Measurements from ENCODE around the gene GPSM1.

DNA sequence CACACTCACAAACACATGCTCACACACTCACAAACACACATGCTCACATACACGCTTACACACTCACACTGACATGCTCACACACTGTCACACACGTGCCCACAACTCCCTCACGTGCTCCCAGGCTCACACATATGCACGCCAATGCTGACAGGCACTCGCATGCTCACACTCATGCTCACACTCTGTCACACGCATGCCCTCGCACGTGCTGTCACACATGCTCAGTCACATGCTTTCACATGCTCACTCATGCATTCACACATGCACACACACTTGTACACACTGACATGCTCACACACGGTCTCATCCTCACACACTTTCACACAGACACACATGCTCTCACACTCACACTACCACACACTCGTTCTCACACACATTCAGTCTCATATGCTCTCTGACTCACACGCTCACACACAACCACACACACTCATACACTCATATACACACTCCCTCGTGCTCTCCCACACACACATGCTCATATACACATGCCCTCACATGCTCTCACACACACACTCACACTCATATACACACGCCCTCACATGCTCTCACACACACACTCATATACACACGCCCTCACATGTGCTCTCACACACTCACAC is 33.8 kb upstream of the GPSM1 start:
- no peak for TF ChIP-seq CTCF (IDR thresholded peaks at IDR 0.05)
- TF ChIP-seq POLR2A (IDR thresholded peaks at IDR 0.05): no peak
